Bronchial epithelial cell (primary cell): ENCODE results near the gene KRTAP13-3. TPM values are rescaled to one million over a fixed set of nuclear protein-coding genes. Genes with fewer than 3 reads are reported as not detected.

ENCODE experiments used
- DNase-seq: peaks from one replicate; pipeline ENCODE4 v3.0.0-alpha.2; 2010; ENCODE audit warnings: low read depth
- FAIRE-seq: peaks from 2 replicates; lab custom pipeline; 2011; peaks lifted over from hg19 to GRCh38; lab: Jason Lieb, UNC
- H3K27me3 ChIP-seq: 2 replicates; pipeline ENCODE4 v1.5.1; 2011; ENCODE audit warnings: low read length; ENCODE audit not compliant: control insufficient read depth, insufficient read depth
- H3K36me3 ChIP-seq: 2 replicates; pipeline ENCODE4 v1.5.1; 2011; ENCODE audit warnings: low read length; ENCODE audit not compliant: control insufficient read depth, insufficient read depth
- H3K4me3 ChIP-seq: 2 replicates; pipeline ENCODE4 v1.5.1; 2011; ENCODE audit warnings: mild to moderate bottlenecking, low read depth, low read length, control low read depth
- total RNA-seq: library from RNA; depleted of rRNA; stranded (reverse); fragments of >200 nt; gene quantifications from 2 replicates; pipeline ENCODE4 v1.2.1, GENCODE V29; 2014
- TF ChIP-seq, protein P1 (sequence below): IDR thresholded peaks from 2 replicates; pipeline ENCODE4 v1.5.1; 2011; ENCODE audit warnings: mild to moderate bottlenecking, moderate library complexity, low read length, control low read depth, inconsistent platforms; ENCODE audit not compliant: insufficient read depth, severe bottlenecking

The KRTAP13-3 gene
- total RNA-seq, 1 donor from 2014 or later, result not detected

DNA sequence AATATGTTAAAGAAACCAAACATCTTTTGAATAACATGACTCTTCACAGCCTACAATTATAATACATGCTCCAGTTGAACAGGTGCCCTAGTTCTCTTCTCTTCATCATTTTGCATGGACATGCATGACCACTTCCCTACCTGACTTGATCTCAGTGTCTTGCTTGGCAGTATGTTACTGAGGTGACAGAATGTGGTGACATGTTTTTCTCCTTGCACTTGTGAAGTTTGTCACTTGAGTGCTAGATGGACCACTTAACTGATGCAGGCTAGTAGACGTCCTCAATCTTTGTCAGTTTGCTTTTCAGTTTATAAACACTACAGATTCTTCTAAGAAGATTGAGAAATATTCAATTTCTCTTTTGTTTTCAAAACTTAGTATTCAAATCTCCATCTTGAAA, 43.5 kb downstream of the KRTAP13-3 start:
- Histone ChIP-seq H3K27me3 (no peaks in the 10 kb centered on the region), H3K4me3 (no peak overlapping the region), H3K36me3 (no peaks in the 10 kb centered on the region)
- no peak for FAIRE-seq
- TF ChIP-seq, protein P1, sequence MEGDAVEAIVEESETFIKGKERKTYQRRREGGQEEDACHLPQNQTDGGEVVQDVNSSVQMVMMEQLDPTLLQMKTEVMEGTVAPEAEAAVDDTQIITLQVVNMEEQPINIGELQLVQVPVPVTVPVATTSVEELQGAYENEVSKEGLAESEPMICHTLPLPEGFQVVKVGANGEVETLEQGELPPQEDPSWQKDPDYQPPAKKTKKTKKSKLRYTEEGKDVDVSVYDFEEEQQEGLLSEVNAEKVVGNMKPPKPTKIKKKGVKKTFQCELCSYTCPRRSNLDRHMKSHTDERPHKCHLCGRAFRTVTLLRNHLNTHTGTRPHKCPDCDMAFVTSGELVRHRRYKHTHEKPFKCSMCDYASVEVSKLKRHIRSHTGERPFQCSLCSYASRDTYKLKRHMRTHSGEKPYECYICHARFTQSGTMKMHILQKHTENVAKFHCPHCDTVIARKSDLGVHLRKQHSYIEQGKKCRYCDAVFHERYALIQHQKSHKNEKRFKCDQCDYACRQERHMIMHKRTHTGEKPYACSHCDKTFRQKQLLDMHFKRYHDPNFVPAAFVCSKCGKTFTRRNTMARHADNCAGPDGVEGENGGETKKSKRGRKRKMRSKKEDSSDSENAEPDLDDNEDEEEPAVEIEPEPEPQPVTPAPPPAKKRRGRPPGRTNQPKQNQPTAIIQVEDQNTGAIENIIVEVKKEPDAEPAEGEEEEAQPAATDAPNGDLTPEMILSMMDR, result no peak
- no peak for DNase-seq

Other genes starting within 250 kb of the KRTAP13-3 start
- gene CLDN8, start 209.8 kb downstream of the KRTAP13-3 start, total RNA-seq, result 0.26 and 0.51 TPM in 2 replicates
- gene KRTAP24-1, start 143.0 kb downstream of the KRTAP13-3 start, total RNA-seq, result not detected in 2 replicates
- not detected in 2 replicates for gene KRTAP25-1, start 136.4 kb downstream of the KRTAP13-3 start, total RNA-seq
- not detected in 2 replicates for gene KRTAP26-1, start 105.6 kb downstream of the KRTAP13-3 start, total RNA-seq
- gene KRTAP27-1, start 88.2 kb downstream of the KRTAP13-3 start, total RNA-seq, result not detected in 2 replicates
- gene KRTAP23-1, start 77.3 kb downstream of the KRTAP13-3 start, total RNA-seq, result not detected in 2 replicates
- gene KRTAP13-2, start 53.7 kb downstream of the KRTAP13-3 start, total RNA-seq, result not detected in 2 replicates
- not detected in 2 replicates for gene KRTAP13-1, start 29.9 kb downstream of the KRTAP13-3 start, total RNA-seq
- gene KRTAP13-4, start 4.3 kb upstream of the KRTAP13-3 start, total RNA-seq, result not detected in 2 replicates
- gene KRTAP15-1, start 14.3 kb upstream of the KRTAP13-3 start, total RNA-seq, result not detected in 2 replicates
- gene KRTAP19-1, start 54.4 kb upstream of the KRTAP13-3 start, total RNA-seq, result not detected in 2 replicates
- gene KRTAP19-2, start 61.5 kb upstream of the KRTAP13-3 start, total RNA-seq, result not detected in 2 replicates
- not detected in 2 replicates for gene KRTAP19-3, start 66.1 kb upstream of the KRTAP13-3 start, total RNA-seq
- not detected in 2 replicates for gene KRTAP19-4, start 71.2 kb upstream of the KRTAP13-3 start, total RNA-seq
- gene KRTAP19-5, start 76.2 kb upstream of the KRTAP13-3 start, total RNA-seq, result not detected in 2 replicates
- not detected in 2 replicates for gene KRTAP19-6, start 115.9 kb upstream of the KRTAP13-3 start, total RNA-seq
- not detected in 2 replicates for gene KRTAP19-7, start 135.4 kb upstream of the KRTAP13-3 start, total RNA-seq
- gene KRTAP22-2, start 164.5 kb upstream of the KRTAP13-3 start, total RNA-seq, result not detected in 2 replicates
- gene KRTAP6-3, start 166.5 kb upstream of the KRTAP13-3 start, total RNA-seq, result not detected in 2 replicates
- gene KRTAP6-2, start 173.0 kb upstream of the KRTAP13-3 start, total RNA-seq, result not detected in 2 replicates
- not detected in 2 replicates for gene KRTAP22-1, start 175.2 kb upstream of the KRTAP13-3 start, total RNA-seq
- not detected in 2 replicates for gene KRTAP6-1, start 188.0 kb upstream of the KRTAP13-3 start, total RNA-seq
- gene KRTAP20-1, start 190.5 kb upstream of the KRTAP13-3 start, total RNA-seq, result not detected in 2 replicates
- gene KRTAP20-4, start 194.7 kb upstream of the KRTAP13-3 start, total RNA-seq, result not detected in 2 replicates
- not detected in 2 replicates for gene KRTAP20-2, start 209.3 kb upstream of the KRTAP13-3 start, total RNA-seq
- gene KRTAP20-3, start 216.9 kb upstream of the KRTAP13-3 start, total RNA-seq, result not detected in 2 replicates